DLD1 (cell line): ENCODE measurements around the gene HMOX2.

Experiments
- in situ Hi-C: cut with HindIII; loops from 2 replicates; pipeline ENCODE4 v1.10.0; 2017; ENCODE audit warnings: low sequenced_read_pairs

The HMOX2 gene

DNA sequence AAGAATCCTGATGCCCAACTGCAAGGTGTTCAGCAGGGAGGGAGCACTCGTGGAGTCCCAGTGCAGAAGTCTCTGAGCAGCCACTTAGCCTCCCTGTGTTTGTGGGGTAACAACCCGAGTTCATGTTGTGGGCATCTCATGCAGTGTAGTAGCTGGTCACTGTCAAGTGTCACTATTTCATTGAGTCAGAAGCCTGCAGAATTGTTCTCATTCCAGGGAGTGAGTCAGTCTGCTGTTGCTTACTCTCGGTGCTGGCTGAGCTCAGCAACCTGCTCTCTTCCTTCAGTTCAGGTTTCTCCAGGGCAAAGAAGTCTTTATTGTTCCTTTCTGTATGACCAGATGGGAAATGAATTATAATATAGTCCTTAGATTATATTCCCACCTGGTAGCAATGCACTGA is 24.1 kb downstream of the HMOX2 start:
- in situ Hi-C loops: loop anchor here (25.0 kb wide), 1 partner anchor 537 kb away; the partner anchor contains the start of gene NAGPA

DNA sequence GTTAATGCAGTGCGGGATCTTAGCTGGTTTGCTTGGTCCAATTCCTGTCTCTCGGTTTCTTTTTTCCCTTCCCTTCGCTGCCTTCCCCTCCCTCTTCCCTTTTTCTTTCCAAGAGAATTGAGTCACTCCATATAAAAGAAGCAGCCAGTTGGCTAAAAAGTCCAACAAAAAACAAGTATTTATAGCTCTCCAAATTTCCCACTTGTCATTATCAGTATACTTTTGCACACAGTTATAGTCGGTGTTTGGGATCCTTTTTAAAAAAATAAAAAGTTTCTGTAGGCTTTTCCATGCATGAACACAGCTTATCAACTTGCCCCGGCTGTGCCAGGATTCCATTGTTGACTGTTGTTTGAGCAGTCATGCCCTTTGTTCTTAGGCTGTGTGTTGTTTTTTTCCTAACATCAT is 24.9 kb downstream of the HMOX2 start:
- in situ Hi-C loops: loop anchor here (25.0 kb wide), 1 partner anchor 536 kb away; the partner anchor contains the start of gene NAGPA

DNA sequence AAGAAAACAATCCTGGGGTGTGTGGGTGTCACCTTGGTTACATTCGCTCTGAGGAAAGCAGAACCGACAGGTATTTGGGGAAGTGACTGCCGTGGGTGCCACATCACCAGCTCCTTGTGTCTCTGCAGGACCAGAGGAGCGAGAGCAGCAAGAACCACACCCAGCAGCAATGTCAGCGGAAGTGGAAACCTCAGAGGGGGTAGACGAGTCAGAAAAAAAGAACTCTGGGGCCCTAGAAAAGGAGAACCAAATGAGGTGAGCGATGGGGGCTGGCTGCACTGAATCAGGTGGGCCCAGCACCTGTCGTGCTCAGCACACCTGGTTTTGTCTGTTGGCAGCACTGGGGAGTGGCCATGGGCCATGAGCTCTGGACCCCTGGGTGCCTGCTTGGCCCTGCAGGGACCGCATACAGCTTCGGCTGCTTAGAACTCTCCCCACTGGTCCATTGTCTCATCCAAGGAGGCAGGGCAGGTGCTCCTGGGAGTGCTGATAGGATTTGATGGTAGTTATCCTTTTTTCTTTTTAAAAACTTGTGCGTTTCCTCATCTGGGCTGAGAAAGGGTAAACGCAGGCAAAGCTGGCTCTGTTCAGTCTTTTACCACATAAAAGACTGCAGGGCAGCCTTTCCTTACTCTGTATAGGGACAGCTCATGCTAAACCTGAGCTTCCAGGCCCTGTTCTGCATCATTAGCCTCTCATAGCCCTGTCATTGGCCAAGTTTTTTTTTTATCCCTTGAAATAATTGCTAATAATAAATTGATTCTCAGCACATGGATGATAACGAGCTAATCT is 29.4 kb downstream of the HMOX2 start:
- in situ Hi-C loops: loop anchor here (25.0 kb wide), 1 partner anchor 532 kb away; the partner anchor contains the start of gene NAGPA

- in situ Hi-C loops: loop anchor here (25.0 kb wide), 1 partner anchor 531 kb away; the partner anchor contains the start of gene NAGPA
These were observed 30.3 kb downstream of the HMOX2 start for GRCh38 chr16:4506450-4506849.

DNA sequence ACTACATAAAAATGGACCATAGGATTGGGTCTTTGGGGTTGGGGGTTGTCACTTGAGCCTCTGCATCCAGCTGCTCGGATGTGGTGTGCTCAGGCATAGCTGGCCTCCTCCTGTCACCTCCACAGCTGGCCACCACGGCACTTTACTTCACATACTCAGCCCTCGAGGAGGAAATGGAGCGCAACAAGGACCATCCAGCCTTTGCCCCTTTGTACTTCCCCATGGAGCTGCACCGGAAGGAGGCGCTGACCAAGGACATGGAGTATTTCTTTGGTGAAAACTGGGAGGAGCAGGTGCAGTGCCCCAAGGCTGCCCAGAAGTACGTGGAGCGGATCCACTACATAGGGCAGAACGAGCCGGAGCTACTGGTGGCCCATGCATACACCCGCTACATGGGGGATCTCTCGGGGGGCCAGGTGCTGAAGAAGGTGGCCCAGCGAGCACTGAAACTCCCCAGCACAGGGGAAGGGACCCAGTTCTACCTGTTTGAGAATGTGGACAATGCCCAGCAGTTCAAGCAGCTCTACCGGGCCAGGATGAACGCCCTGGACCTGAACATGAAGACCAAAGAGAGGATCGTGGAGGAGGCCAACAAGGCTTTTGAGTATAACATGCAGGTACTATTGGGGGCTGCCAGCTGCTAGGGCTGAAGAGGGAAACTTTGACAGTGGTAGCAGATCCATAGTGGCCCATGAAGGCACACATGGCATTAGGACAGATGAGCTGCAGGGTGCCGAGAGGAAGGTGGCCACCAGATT is 31.6 kb downstream of the HMOX2 start:
- in situ Hi-C loops: loop anchor here (25.0 kb wide), 1 partner anchor 530 kb away; the partner anchor contains the start of gene NAGPA

DNA sequence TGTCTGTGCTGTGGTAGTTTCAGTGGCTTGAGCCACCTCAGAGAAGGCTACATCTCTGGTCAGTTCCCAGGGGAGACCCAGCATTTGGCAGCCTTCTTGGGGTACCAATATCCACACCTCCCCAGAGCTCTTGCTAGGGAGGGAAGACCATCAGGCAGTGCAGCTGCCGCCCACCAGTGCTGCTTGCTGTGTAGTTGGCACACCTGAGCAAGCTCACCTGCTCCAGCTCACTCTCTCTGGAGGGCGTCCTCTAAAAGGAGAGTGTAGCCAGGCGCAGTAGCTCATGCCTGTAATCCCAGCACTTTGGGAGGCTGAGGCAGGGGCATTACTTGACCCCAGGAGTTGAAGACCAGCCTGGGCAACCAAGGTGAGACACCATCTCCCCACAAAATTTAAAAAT is 32.6 kb downstream of the HMOX2 start:
- in situ Hi-C loops: loop anchor here (25.0 kb wide), 1 partner anchor 528 kb away; the partner anchor contains the start of gene NAGPA

DNA sequence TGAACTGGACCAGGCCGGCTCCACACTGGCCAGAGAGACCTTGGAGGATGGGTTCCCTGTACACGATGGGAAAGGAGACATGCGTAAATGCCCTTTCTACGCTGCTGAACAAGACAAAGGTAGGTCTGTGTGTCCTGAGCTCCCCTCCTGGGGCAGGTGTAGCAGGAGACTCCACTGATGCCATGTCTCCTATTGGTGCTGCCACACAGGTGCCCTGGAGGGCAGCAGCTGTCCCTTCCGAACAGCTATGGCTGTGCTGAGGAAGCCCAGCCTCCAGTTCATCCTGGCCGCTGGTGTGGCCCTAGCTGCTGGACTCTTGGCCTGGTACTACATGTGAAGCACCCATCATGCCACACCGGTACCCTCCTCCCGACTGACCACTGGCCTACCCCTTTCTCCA is 33.2 kb downstream of the HMOX2 start:
- in situ Hi-C loops: loop anchor here (25.0 kb wide), 1 partner anchor 528 kb away; the partner anchor contains the start of gene NAGPA

DNA sequence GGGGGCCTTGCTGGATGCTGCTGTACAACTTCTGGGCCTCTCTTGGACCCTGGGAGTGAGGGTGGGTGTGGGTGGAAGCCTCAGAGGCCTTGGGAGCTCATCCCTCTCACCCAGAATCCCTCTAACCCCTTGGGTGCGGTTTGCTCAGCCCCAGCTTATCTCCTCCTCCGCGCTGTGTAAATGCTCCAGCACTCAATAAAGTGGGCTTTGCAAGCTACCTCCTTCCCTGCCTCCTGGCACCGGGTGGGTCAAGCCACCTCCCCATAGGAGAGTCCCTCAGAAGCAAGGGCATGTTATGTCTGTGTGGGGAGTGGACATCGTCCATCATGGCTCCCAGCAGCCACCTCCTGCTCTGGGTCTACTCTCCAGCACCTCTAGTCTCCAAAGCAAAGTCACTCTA is 33.9 kb downstream of the HMOX2 start:
- in situ Hi-C loops: loop anchor here (25.0 kb wide), 1 partner anchor 527 kb away; the partner anchor contains the start of gene NAGPA

DNA sequence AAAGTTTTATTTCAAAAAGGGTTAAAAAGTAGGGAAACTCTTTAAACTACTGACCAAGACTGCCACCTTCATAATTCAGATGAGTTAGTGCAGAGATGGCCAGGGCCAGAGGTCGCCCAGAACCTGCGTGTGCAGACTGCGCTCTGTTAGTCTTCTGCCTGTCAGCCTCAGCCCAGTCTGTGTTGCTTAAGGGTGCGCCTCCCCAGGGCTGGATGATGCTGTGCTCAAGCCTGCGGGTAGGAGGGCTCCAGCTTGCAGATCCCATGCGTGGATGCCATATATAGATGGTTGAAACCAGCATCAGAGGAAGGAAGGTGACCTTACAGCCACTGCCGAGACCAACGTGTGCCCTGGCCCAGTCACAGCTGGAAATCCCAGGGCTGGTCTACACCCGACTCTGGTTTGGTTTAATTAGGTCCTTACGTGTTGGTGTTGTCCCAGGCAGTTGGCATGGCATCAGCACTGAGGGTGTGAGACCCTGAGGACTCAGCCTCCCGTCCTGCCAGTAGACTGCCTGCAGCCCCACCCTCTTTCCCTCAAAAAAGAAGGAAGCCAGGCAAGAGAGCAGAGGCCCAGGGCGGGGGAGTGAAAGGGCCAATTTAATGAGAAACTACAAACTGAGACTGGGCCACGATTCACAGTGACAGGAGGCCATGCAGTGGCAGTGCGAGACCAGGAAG is 34.7 kb downstream of the HMOX2 start:
- in situ Hi-C loops: loop anchor here (25.0 kb wide), 1 partner anchor 526 kb away; the partner anchor contains the start of gene NAGPA

DNA sequence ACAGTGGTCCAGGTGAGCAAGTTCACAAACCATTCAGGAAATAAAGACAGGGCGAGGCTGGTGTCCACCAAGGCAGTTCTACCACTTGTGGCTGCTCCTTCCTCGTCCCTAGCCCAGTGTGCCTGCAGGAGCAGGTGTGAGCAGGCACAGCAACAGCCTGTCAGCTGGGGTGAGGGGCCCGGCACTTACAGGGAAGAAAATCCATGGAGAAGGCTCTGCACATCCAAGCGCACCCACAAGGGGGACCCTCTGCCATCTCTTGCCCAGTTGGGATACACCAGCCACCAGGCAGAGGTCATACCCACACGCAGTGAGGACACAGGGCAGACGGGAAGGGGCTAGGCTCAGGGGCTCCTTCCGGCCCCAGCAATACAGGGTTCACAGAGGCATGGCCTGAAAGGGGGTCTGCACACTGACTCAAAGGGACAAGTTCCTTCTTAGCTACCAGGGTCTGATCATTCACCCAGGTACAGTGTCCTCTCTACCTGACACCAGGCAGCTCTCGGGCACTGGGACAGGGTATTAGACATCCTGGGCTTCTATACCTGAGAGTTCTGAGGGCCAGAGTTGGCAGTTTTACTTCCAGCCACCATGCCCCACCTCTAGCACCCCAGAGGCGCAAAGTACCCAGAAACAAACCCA is 35.4 kb downstream of the HMOX2 start:
- in situ Hi-C loops: loop anchor here (25.0 kb wide), 1 partner anchor 526 kb away; the partner anchor contains the start of gene NAGPA

GRCh38 chr16:4512473-4512872 is 36.3 kb downstream of the HMOX2 start:
- in situ Hi-C loops: loop anchor here (25.0 kb wide), 1 partner anchor 525 kb away; the partner anchor contains the start of gene NAGPA

- in situ Hi-C loops: loop anchor here (25.0 kb wide), 1 partner anchor 524 kb away; the partner anchor contains the start of gene NAGPA
These were observed 37.1 kb downstream of the HMOX2 start for GRCh38 chr16:4513086-4513860.

DNA sequence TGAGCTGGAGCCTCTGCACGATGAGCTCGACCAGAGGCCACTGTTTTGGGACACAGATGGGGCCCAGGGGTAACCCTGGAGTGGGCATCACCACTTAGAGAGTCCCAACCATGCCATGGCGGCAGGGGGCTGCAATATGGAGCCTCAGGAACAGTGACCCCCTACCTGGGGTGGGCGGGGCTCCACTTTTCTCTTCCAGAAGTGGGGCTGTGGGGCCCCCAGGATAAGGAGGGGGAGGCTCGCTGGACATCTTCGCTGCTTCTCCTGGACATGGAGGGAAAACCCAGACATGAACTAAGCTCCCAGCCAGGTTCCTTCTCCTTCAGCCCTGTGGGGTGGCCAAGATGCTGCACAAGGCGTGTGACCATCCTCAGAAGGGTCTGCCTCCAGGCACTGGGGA is 37.7 kb downstream of the HMOX2 start:
- in situ Hi-C loops: loop anchor here (25.0 kb wide), 1 partner anchor 523 kb away; the partner anchor contains the start of gene NAGPA

DNA sequence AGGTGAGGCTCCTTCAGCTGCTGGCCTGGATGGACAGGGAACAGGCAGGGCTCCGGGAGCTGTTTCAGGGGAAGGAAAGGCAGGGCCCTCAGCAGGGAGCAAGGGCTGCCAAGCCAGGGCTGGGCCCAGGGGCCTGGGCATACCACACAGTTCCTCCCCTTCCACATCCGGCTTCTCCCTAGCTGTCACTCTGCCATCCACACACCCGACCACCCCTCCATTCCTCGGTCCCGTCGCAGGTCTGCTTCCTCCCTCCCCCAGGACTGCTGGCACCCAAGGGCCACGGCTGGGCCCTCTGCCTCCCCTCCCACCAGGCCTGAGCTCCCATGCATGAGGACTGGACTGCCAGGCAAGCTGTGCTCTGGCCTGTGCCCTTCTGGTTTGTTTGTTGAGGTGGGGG is 38.4 kb downstream of the HMOX2 start:
- in situ Hi-C loops: loop anchor here (25.0 kb wide), 1 partner anchor 523 kb away; the partner anchor contains the start of gene NAGPA

- in situ Hi-C loops: loop anchor here (25.0 kb wide), 1 partner anchor 522 kb away; the partner anchor contains the start of gene NAGPA
These were observed 39.5 kb downstream of the HMOX2 start for GRCh38 chr16:4515611-4516233.

DNA sequence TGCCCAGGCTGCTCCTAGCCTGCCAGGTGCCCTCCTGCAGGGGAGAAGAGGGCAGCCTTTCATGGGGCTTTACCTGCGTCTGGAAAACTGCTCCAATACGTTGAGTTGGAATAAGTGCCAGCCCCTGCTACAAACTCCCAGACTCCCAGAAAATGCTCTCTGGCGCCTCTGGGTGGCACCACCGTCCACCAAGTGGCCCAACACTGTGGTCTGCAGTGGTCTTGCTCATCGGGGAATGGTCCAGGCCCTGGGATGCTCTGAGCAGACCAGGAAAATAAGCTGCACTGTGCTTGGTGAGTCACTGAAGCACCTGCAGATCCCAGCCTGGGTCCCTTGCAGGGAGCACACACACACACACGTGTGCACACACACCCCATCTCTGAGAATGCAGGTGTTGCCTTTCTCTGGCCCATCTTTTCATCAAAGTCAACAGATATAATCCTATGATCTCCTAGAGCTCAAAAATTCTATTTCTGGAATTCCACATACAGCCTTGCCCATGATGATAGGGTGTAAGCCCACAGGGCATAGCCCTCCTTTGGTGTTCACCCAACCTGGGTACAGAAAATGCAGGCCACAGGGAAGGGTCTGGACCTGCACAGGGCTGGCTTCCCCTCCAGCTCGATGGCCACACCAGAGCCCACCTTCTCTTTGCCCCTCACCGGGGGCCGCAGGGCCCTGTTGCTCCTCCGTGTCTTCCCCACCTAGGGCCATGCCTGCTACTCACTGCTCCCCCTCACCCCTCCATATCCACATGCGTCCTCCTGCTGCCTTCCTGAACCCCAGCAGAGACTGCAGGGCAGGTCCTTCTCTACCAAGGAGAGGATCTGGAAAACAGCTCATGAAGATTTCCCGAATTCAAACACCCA is 41.8 kb downstream of the HMOX2 start:
- in situ Hi-C loops: loop anchor here (25.0 kb wide), 1 partner anchor 519 kb away; the partner anchor contains the start of gene NAGPA

GRCh38 chr16:4519274-4520058 is 43.3 kb downstream of the HMOX2 start:
- in situ Hi-C loops: loop anchor here (25.0 kb wide), 1 partner anchor 518 kb away; the partner anchor contains the start of gene NAGPA
